ENCODE results near the gene TGM5. TPM values are rescaled to one million over a fixed set of nuclear protein-coding genes. Genes with fewer than 3 reads are reported as not detected.
A peak's percentile ranks its signal among the peaks of the same experiment; 100 is the strongest.
"Not testable (repeated sequence)": the region's sequence is repeated elsewhere in the genome, so short reads cannot be mapped to it uniquely, and the experiment has no call there.

Gene TGM5
- total RNA-seq, 1 experiment from 2014 or later = 0.13 TPM

DNA sequence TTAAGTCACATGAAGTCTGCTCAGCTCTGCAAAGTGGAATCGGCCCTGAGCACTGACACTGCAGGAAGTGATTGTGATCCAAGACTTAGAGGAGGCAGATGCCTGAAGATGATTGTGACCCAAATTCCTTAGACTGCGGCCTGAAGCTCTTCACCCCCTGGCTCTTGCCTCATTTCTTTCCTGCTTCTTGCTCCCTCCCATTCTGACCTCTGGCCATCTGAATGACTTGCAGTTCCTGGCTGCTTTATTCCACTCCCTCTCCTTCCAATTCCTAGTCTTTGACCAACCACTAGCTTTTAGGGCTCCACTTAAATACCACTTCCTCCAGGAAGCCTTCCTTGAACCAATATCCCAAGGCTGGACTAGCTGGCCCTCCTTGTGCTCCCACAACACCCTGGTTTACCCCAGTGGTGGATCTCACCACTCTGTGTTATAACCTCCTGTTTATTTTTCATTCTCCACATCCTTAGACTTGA is 36.0 kb downstream of the TGM5 start:
- in situ Hi-C loops (cut with HindIII; ENCODE audit: low pct_unique_long_range_greater_than_20kb, low sequenced_read_pairs) = no loop called here
- peak; percentile 9 for DNase-seq (ENCODE audit: low read depth, low spot score)

DNA sequence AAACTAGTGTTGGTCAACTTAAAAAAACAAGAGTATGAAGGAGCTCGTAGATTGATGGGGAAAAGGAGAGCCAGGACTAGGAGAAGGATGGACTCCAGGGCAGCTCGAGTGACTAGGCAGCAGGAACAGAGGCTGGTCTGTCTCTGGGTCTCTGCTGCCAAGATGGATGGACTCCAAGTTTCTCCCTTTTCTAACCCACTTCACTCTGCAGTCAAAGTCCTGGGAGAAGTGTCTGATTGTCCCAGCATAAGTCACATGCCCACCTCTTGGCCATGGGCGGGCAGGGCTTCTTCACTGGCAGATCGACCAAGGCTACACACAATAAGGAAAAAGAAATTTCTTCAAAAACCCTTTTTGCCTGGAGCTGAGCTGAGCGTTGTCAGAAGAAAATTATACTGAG is 36.8 kb downstream of the TGM5 start:
- in situ Hi-C loops (cut with HindIII; ENCODE audit: low pct_unique_long_range_greater_than_20kb, low sequenced_read_pairs) = no loop called here
- DNase-seq (ENCODE audit: low read depth, low spot score) = peak; percentile 30

DNA sequence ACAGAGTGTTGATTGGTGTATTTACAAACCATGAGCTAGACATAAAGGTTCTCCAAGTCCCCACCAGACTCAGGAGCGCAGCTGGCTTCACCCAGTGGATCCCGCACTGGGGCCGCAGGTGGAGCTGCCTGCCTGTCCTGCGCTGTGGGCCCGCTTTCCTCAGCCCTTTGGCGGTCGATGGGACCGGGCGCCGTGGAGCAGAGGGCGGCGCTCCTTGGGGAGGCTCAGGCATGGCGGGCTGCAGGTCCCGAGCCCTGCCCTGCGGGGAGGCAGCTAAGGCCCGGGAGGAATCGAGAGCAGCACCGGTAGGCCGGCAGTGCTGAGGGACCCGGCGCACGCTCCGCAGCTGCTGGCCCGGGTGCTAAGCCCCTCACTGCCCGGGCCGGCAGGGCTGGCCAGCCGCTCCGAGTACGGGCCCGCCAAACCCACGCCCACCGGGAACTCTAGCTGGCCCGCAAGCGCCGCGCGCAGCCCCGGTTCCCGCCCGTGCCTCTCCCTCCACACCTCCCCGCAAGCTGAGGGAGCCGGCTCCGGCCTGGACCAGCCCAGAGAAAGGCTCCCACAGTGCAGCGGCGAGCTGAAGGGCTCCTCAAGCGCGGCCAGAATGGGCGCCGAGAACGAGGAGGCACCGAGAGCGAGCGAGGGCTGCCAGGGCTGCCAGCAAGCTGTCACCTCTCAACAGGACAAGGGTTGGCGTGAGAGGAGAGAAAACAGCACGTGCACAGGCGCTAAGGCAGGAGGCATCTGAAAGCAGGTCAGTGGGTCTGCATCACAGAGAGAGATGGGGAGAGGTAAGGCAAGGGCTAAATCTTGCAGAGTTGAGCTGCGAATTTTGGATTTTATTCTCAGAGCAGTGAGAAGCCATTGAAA is 40.1 kb downstream of the TGM5 start:
- no peak for DNase-seq (ENCODE audit: low read depth, low spot score)
- in situ Hi-C loops (cut with HindIII; ENCODE audit: low pct_unique_long_range_greater_than_20kb, low sequenced_read_pairs) = no loop called here

DNA sequence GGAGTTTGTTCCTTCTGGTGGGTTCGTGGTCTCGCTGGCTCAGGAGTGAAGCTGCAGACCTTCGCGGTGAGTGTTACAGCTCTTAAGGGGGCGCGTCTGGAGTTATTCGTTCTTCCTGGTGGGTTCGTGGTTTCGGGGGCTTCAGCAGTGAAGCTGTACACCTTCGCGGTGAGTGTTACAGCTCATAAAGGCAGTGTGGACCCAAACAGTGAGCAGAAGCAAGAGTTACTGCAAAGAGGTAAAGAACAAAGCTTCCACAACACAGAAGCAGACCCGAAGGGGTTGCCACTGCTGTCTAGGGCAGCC is 40.8 kb downstream of the TGM5 start:
- DNase-seq (ENCODE audit: low read depth, low spot score); in situ Hi-C loops (cut with HindIII; ENCODE audit: low pct_unique_long_range_greater_than_20kb, low sequenced_read_pairs): not testable (repeated sequence)

DNA sequence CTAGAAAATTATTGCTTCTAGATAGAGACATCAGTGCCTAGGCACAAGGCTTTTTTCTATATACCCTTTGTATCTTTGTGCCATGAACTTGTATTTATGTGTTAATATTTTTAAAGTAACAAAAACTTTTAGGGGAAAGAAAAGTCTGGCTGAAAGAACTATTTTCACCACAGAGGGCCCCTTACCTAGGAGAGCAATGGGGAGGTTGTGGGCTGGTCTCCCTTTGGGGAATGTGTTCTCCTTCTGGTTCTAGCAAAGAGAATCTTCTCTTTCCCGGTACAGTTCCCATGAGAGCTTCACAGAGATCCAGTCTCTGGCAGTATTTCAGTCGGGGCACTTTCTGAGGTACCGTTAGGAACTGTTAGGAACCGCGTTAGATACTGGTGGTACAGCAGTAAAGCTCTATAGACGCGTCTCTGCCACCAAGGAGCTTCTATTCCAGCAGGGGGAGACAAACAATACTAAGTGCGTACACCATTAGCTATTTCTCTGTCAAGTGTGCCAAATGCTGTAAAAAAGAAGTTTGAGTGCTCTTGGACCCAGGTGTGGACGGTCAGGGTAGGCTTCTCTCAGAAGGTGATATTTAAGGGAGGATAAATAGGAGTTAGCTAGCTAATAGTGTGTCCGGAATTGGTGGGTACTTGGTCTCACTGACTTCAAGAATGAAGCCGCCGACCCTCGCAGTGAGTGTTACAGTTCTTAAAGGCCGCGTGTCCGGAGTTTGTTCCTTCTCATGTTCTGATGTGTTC is 41.4 kb downstream of the TGM5 start:
- DNase-seq (ENCODE audit: low read depth, low spot score) = peak; percentile 81
- in situ Hi-C loops (cut with HindIII; ENCODE audit: low pct_unique_long_range_greater_than_20kb, low sequenced_read_pairs) = no loop called here

DNA sequence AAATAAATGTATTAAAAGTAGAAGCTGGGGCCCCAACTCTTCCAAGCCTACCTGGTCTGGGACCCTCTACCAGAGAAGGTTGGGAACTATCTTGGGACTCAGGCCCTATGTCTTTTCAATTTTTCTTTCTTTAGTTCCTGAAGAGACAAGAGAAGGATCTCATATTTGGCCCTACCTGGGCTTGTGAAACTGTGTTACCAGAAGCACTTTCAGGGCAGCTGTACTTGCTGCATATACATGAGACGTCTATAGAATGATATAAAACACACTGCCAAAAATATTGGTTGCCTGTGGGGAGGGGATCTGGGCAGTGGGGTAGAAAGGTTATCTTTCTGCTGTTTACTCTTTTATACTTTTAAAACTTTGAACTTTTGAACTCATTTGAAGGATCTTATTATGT is 45.3 kb downstream of the TGM5 start:
- no peak for DNase-seq (ENCODE audit: low read depth, low spot score)
- in situ Hi-C loops (cut with HindIII; ENCODE audit: low pct_unique_long_range_greater_than_20kb, low sequenced_read_pairs) = no loop called here

DNA sequence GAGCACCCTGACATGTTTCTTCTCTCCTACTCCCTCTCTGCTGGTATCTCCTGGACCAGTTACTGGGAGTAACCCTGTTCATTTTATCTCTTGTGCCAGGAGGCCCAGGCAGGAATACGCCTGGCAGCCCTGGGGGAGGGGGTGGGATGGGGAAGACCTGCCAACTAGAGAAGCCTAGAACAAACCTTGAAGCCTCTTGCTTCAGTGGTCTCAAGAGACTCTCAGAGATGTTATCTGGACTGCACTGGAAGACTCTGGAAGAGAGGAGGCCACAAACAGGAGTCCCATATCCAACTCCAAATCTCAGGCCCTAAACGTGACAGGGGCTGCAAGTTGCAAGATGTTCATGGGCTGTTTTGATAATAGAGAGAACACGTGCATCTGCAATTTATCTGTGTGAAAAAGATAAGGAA is 45.7 kb downstream of the TGM5 start, which contains the start of gene EPB42:
TSS of gene EPB42 (minus strand) at position 28 of the 413 bp plus-strand sequence. CDS start 193 bp downstream, outside the sequence.
- in situ Hi-C loops (cut with HindIII; ENCODE audit: low pct_unique_long_range_greater_than_20kb, low sequenced_read_pairs) = no loop called here
- no peak for DNase-seq (ENCODE audit: low read depth, low spot score)

DNA sequence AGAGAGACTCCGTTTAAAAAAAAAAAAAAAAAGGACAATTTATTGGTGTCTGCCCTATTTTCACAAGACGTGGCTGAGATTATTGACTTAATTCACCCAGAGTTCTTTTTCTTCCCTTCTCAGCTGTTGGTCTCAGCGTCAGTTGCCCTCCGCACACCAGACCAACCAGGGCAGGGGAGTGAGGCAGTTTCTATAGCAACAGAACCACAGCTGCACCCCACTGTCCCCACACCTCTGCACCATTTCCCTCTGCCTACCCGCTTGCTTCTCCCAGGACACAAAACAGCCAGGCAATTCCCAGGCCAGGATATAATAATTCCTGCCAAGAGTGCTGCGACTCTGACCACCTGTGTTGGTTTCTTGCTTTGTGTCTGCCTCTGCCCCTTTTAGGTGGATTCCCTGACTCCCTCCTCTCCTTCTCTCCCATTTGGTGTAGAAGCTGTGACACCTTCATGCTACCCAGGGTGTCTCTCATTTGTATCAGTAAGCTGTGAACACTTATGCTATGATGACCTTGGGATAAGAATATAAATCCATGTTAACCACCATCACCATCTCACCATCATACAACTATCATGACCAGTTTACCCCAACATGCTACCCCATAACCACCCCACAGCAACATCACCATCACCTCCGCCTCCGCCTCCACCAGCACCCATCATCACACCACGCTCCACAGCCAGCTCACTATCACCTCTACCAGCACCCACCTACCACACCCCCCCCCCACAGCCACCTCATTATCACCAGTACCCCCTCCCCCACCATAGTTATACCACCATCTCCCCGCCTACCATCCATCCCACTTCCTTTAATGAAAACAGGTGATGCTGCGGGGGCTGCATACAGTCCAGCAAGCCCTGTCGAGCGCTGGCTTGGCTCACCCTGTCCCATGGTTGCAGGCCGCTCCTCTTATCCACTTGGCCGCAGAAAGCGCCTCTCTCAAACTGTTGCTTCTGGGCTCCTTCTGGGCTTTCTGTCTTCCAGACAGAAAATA is 46.5 kb downstream of the TGM5 start:
- no peak for DNase-seq (ENCODE audit: low read depth, low spot score)
- in situ Hi-C loops (cut with HindIII; ENCODE audit: low pct_unique_long_range_greater_than_20kb, low sequenced_read_pairs) = no loop called here

DNA sequence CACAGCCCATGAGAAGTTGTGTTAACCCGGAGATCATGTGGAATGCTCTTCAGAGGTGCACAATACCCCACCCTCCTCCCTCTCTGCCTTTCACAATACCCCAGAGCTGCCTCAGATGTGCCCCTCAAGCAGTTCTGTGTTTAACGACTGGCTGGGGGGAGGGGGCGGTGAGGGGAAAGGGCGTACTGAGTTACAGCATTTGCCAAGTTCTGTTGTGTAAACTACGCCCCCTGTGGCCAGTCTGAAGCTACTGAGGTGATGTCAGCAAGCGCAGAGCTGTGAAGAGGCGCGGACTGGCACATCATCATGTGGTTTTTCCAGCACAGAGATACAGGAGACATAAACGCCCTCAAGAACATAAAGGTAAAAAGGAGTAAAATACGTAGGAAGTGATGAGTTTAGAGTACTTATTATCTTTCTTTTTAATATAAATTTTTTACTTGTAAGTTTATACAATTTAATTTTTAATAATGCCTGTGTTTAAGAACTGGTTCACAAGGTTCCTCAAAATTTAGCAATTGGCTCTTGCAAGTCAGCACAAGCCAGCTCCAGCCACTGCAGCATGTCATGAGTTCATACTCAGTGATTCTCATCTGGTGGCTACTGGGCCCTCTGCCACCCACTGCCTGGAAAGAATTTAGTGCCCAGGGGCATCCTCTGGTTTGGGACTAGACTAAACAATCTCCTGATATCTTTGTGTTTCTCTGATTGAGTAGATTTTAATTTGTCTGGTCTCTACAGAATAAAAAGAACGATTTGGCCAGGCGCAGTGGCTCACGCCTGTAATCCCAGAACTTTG is 47.6 kb downstream of the TGM5 start:
- in situ Hi-C loops (cut with HindIII; ENCODE audit: low pct_unique_long_range_greater_than_20kb, low sequenced_read_pairs) = no loop called here
- peak; percentile 54 for DNase-seq (ENCODE audit: low read depth, low spot score)

DNA sequence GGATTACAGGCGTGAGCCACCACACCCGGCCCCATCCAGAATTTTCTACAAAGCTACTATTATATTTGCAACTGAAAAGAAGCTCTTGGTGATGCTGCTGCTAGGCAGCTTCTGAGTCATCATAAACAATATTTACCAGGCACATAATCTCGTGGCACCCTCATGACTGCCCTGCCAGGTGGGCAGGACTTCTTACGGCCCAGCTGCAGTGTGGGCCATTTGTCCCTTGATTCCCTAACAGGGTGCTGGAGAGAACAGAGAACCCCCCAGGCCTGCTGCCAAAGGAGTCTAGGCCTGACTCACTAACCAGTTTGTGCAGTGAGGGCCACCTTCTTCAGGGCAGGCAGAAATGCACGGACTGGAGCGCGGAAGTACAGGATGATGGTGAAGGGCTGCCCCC is 50.8 kb downstream of the TGM5 start:
- in situ Hi-C loops (cut with HindIII; ENCODE audit: low pct_unique_long_range_greater_than_20kb, low sequenced_read_pairs) = no loop called here
- peak; percentile 24 for DNase-seq (ENCODE audit: low read depth, low spot score)

DNA sequence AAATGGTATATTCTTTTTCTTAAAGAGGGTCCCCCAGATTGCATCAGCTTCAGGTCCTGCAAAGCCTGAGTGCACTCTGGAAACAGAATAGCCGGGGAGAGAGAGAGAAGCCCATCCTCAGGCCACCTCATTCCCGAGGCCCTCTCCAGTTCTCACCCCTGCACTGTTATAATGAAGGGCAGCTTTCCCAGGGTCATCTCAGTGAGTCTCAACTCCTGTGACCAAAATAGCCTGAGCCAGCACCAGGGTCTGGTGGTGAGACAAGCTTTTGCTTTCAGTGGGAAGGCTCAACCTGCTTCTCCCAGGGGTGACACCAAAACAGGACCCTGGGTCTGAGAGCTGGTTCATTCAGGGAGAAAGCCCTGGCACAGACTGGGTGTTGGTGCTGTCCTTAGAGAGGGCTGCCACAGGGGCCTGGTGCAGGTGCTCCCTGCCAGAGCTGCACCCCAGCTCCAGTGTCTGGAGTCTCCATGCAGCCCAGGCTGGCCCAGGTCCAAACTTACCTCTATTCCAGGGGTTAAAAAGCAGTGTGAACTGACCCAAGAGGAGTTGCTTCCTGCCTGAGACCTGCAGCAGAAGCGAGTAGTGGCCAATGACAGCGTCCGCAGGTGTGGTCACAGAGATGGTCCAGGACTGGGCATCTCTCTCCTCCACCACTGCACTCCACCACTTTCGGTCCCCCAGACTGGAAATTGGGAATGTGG is 52.0 kb downstream of the TGM5 start:
- DNase-seq (ENCODE audit: low read depth, low spot score) = no peak
- in situ Hi-C loops (cut with HindIII; ENCODE audit: low pct_unique_long_range_greater_than_20kb, low sequenced_read_pairs) = no loop called here

DNA sequence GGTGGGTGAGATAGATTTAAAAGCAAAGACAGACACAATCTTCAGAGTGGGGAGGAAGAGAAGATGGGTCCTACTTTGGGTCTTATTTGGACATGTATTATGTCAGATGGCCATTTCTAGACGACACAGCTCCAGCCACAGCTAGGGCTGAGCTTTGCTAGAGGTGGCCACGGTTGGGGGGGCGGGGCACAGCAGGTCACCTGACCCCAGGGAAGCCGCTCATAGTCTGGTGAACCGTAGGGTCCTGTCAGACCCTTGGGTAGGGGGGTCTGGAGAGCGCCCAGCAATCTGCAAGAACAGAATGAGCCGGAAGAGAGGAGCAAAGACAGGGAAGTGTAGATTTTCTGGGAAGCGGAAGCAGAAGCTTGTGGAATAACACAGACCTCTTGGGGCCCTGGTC is 52.6 kb downstream of the TGM5 start:
- in situ Hi-C loops (cut with HindIII; ENCODE audit: low pct_unique_long_range_greater_than_20kb, low sequenced_read_pairs) = no loop called here

DNA sequence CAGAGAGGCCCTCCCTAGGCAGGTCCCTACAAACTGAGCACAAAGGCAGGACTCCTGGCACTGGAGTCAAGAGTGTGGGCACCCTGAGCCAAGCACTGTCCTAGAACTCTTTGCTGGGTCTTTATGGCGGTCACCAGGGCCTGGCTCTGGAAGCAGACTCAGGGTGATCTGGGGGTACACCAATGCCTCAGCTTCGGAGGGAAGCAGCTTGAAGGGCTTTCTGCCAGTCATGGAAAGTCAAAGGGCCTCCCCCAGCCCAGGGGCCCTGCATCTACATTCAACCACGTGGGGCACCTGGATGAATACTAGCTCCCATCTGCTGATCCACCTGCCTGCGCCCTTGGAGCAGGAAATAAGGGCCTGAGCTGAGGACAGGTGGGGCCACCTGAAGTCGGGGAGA is 53.3 kb downstream of the TGM5 start:
- in situ Hi-C loops (cut with HindIII; ENCODE audit: low pct_unique_long_range_greater_than_20kb, low sequenced_read_pairs) = no loop called here
- no peak for DNase-seq (ENCODE audit: low read depth, low spot score)

More for the DNA sequence above, 52.6 kb downstream of the TGM5 start:
- DNase-seq (ENCODE audit: low read depth, low spot score) = no peak

DNA sequence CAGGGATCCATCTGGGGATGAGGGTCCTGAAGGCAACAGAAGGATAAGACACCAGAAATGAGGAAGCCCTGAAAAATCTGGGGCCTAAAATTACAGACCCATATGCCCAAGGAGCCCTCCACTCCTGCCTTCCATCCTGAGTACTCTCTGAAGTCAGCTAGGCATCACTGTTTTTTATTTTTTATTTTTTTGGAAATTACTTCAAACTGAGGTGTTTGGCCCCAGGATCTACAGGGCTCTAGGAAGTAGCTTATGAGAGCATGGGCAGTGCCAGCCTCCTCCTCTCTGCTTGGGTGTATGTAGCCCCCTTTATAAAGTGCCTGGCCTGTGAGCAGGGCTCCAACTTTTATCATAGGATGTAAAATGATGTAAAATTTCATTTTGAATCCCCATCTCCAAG is 53.8 kb downstream of the TGM5 start:
- no peak for DNase-seq (ENCODE audit: low read depth, low spot score)
- in situ Hi-C loops (cut with HindIII; ENCODE audit: low pct_unique_long_range_greater_than_20kb, low sequenced_read_pairs) = no loop called here

DNA sequence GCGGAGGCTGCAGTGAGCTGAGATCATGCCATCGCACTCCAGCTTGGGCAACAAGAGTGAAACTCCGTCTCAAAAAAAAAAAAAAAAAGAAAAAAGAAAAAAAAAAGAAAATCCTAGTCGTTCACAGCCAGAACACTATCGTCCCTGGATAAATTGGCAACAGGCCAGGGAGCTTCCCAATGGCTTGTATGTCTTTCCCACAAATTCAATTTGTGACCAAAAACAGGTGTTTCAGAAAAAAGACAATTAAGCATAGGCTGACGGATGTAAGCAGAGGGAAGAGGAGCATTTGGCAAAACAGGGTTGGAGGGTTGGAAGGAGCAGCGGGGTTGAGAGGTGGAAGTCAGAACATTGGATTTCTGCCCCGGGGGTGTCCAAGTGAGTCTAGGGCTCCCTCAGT is 54.4 kb downstream of the TGM5 start:
- DNase-seq (ENCODE audit: low read depth, low spot score) = no peak
- in situ Hi-C loops (cut with HindIII; ENCODE audit: low pct_unique_long_range_greater_than_20kb, low sequenced_read_pairs) = no loop called here

DNA sequence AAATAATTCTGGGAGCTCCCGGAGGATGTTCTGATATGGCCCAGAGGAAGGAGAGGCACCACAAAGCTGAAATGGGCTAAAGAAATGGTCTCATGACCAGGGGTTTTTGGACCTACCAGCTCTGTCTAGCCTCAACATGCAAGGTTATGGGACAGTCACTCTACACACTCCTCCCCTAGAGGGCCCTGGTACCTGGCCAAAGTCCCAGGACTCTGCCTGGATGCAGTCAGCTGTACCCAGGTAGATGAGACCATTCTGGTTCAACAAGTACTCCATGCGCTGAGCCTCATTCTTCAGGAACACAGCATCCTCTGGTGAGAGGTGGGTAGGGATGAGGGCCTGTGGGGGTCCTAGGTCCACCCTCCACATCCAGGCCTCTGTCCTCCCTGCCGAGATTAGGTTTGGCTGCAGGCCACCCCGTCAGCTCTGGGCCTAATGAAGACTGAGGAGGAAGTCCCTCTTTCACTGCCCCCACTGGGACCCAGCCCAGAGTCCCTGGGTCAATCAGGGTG is 55.4 kb downstream of the TGM5 start:
- DNase-seq (ENCODE audit: low read depth, low spot score) = no peak
- in situ Hi-C loops (cut with HindIII; ENCODE audit: low pct_unique_long_range_greater_than_20kb, low sequenced_read_pairs) = no loop called here

Measured in SK-MEL-5 (cell line).